Skin of body (tissue), 2 donors: Measurements from ENCODE around the gene CEP135. TPM values are rescaled to one million over a fixed set of nuclear protein-coding genes. Genes with fewer than 3 reads are reported as not detected.
"Not testable (repeated sequence)": the region's sequence is repeated elsewhere in the genome, so short reads cannot be mapped to it uniquely, and the experiment has no call there.

ENCODE experiments used
- DNase-seq: peaks from one replicate; lab custom pipeline; 2025; lab: John Stamatoyannopoulos, UW
- total RNA-seq: library from RNA; depleted of rRNA; stranded (reverse); fragments of >200 nt; gene quantifications from one replicate; pipeline ENCODE4 v1.2.3, GENCODE V29; 2014

Gene CEP135
- total RNA-seq: 11.0 TPM

GRCh38 chr4:55948726-55949481, at the start of gene CEP135:
CEP135 (plus strand) TSS chr4:55948945; CDS start chr4:55952131, 3,186 bp downstream.
- DNase-seq: peak; percentile 91

GRCh38 chr4:55902677-55903076, 46.1 kb upstream of the CEP135 start:
- no peak for DNase-seq

GRCh38 chr4:55903577-55903976, 45.2 kb upstream of the CEP135 start:
- DNase-seq: no peak

- no peak for DNase-seq
These were observed 44.2 kb upstream of the CEP135 start for GRCh38 chr4:55904576-55904975.

- DNase-seq: no peak
These were observed 42.4 kb upstream of the CEP135 start for GRCh38 chr4:55906323-55906722.

- no peak for DNase-seq
These were observed 41.8 kb upstream of the CEP135 start for GRCh38 chr4:55906989-55907388.

- DNase-seq: no peak
These were observed 41.3 kb upstream of the CEP135 start for GRCh38 chr4:55907469-55907868.

- DNase-seq: no peak
These were observed 38.6 kb upstream of the CEP135 start for GRCh38 chr4:55910140-55910539.

GRCh38 chr4:55912249-55912648, 36.5 kb upstream of the CEP135 start:
- no peak for DNase-seq

GRCh38 chr4:55920571-55920970, 28.2 kb upstream of the CEP135 start:
- DNase-seq: no peak

GRCh38 chr4:55921093-55921492, 27.7 kb upstream of the CEP135 start:
- no peak for DNase-seq

- no peak for DNase-seq
These were observed 23.5 kb upstream of the CEP135 start for GRCh38 chr4:55925241-55925640.

GRCh38 chr4:55926610-55927009, 22.1 kb upstream of the CEP135 start:
- DNase-seq: no peak

GRCh38 chr4:55927803-55928437, 20.8 kb upstream of the CEP135 start:
- DNase-seq: no peak

GRCh38 chr4:55928846-55929245, 19.9 kb upstream of the CEP135 start:
- no peak for DNase-seq

- DNase-seq: no peak
These were observed 17.7 kb upstream of the CEP135 start for GRCh38 chr4:55931043-55931442.

GRCh38 chr4:55931833-55932232, 16.9 kb upstream of the CEP135 start:
- DNase-seq: no peak

- no peak for DNase-seq
These were observed 16.2 kb upstream of the CEP135 start for GRCh38 chr4:55932511-55932910.

GRCh38 chr4:55933611-55934010, 15.1 kb upstream of the CEP135 start:
- DNase-seq: no peak

GRCh38 chr4:55935907-55936306, 12.8 kb upstream of the CEP135 start:
- DNase-seq: not testable (repeated sequence)

- DNase-seq: no peak
These were observed 10.3 kb upstream of the CEP135 start for GRCh38 chr4:55938481-55938880.

- DNase-seq: no peak
These were observed 9.3 kb upstream of the CEP135 start for GRCh38 chr4:55939421-55939820.

- no peak for DNase-seq
These were observed 6.8 kb upstream of the CEP135 start for GRCh38 chr4:55941881-55942396.
